ENCODE data around the gene AK8.

The AK8 gene

GRCh38 chr9:132679946-132680625 is 198.0 kb downstream of the AK8 start:
- DNase-seq (ENCODE audit: low read depth), result no peak
- TF ChIP-seq CTCF (IDR thresholded peaks at IDR 0.05; ENCODE audit: low read length, missing control alignments), result no peak
- no peak overlapping the region for H3K4me3 ChIP-seq (replicated peaks; ENCODE audit: low read depth, low read length)

GRCh38 chr9:132677976-132678375 is 200.1 kb downstream of the AK8 start:
- no peak for TF ChIP-seq CTCF (IDR thresholded peaks at IDR 0.05; ENCODE audit: low read length, missing control alignments)

More at GRCh38 chr9:132677976-132678375, 200.1 kb downstream of the AK8 start:
- no peak overlapping the region for H3K4me3 ChIP-seq (replicated peaks; ENCODE audit: low read depth, low read length)
- no peak for DNase-seq (ENCODE audit: low read depth)
